A549 (cell line): ENCODE data around the gene P4HTM. TPM values are rescaled to one million over a fixed set of nuclear protein-coding genes. Genes with fewer than 3 reads are reported as not detected.

Experiments used
- ATAC-seq, 2 experiments: fragments of 200-7000 bp in 1 of 2; fragments of >200 bp in 1 of 2; cut with Nextera tagmentation in 1 of 2; cut with Tn5 transposase in 1 of 2; 3 replicates each; pipeline versions ENCODE4 v1.8.0 to v1.9.1; 2018 to 2020; ENCODE audit warnings: mild to moderate bottlenecking in 1 of 2, moderate library complexity in 1 of 2
- CTCF ChIA-PET: fragments of 300-600 bp; sonication (Branson Sonifier 250); formaldehyde crosslinking; extraction: SDS; loops from one replicate; lab custom pipeline; 2021; ENCODE audit warnings: antibody characterized with exemption, inconsistent platforms; lab: Yijun Ruan, JAX
- POLR2A ChIA-PET: fragments of 350-600 bp; formaldehyde crosslinking; extraction: SDS; loops from one replicate; lab custom pipeline; 2021; ENCODE audit warnings: antibody characterized with exemption, inconsistent platforms; lab: Yijun Ruan, JAX
- DNase-seq, 2 experiments: peaks; one replicate each; pipeline versions ENCODE4 v3.0.0 to v3.0.0-alpha.2; 2011 to 2016; ENCODE audit warnings: low read depth in 1 of 2, low spot score in 1 of 2
- FAIRE-seq: peaks from 2 replicates; lab custom pipeline; 2011; peaks lifted over from hg19 to GRCh38; lab: Jason Lieb, UNC
- H3K27ac ChIP-seq, 2 experiments: fragments of >200 bp; sonication (Bioruptor Twin); formaldehyde crosslinking; 3 replicates each; pipeline ENCODE4 v1.5.1; 2016 to 2017
- H3K4me1 ChIP-seq: fragments of >200 bp; sonication (Bioruptor Twin); formaldehyde crosslinking; 3 replicates; pipeline ENCODE4 v1.6.1; 2016
- H3K4me2 ChIP-seq: fragments of >200 bp; sonication (Bioruptor Twin); formaldehyde crosslinking; 3 replicates; pipeline ENCODE4 v1.6.1; 2016
- H3K4me3 ChIP-seq: fragments of >200 bp; sonication (Bioruptor Twin); formaldehyde crosslinking; 3 replicates; pipeline ENCODE4 v1.5.1; 2016
- H3K9me3 ChIP-seq: fragments of >200 bp; sonication (Bioruptor Twin); formaldehyde crosslinking; 3 replicates; pipeline ENCODE4 v1.6.1; 2016
- CHD2 ChIP-seq: fragments of 150-350 bp; IDR thresholded peaks from 2 replicates; pipeline ENCODE4 v1.6.1; 2014; ENCODE audit warnings: low read length; ENCODE audit not compliant: partially characterized antibody
- ESRRA ChIP-seq: fragments of 150-350 bp; IDR thresholded peaks from 2 replicates; pipeline ENCODE4 v1.6.1; 2014; ENCODE audit warnings: mild to moderate bottlenecking, low read length, borderline replicate concordance
- FOXS1 ChIP-seq: fragments of 250-450 bp; sonication (Bioruptor Pico); IDR thresholded peaks from 2 replicates; pipeline ENCODE4 v1.5.0; 2020; ENCODE audit warnings: mild to moderate bottlenecking, moderate library complexity
- JUNB ChIP-seq: fragments of >200 bp; sonication (Bioruptor Twin); formaldehyde crosslinking; IDR thresholded peaks from 2 replicates; pipeline ENCODE4 v1.6.1; 2016
- MAFK ChIP-seq: fragments of 450-650 bp; IDR thresholded peaks from 2 replicates; pipeline ENCODE4 v1.6.1; 2014; ENCODE audit not compliant: partially characterized antibody
- RAD21 ChIP-seq, 2 experiments: fragments of >200 bp in 1 of 2; sonication (Bioruptor Twin) in 1 of 2; formaldehyde crosslinking in 1 of 2; IDR thresholded peaks in 1 of 2; conservative IDR thresholded peaks in 1 of 2; 2 replicates in 1 of 2; 3 replicates in 1 of 2; pipeline ENCODE4 v1.6.1; 2012 to 2018; ENCODE audit warnings: inconsistent platforms in 1 of 2
- RNF2 ChIP-seq: fragments of 200-600 bp; sonication (generic); IDR thresholded peaks from 2 replicates; pipeline ENCODE4 v1.6.1; 2016; ENCODE audit warnings: low read depth, mild to moderate bottlenecking, antibody characterized with exemption, moderate library complexity, borderline replicate concordance
- ZFP36 ChIP-seq: fragments of 450-650 bp; IDR thresholded peaks from 2 replicates; pipeline ENCODE4 v1.6.1; 2014; ENCODE audit warnings: borderline replicate concordance; ENCODE audit not compliant: partially characterized antibody
- ZSCAN20 ChIP-seq: fragments of 250-450 bp; sonication (Bioruptor Pico); IDR thresholded peaks from 2 replicates; pipeline ENCODE4 v1.8.0; 2022; ENCODE audit warnings: mild to moderate bottlenecking, moderate library complexity
- WGBS: methylation state at CpG from one replicate; pipeline ENCODE4 v1.1.6; 2017; ENCODE audit errors: missing lambda C conversion rate; 5-methylcytosine and 5-hydroxymethylcytosine counted together
- polyA plus RNA-seq, 4 experiments: library from polyadenylated mRNA; depleted of rRNA in 3 of 4; stranded (reverse); fragments of >200 nt; fragmentation: RNase III in 1 of 4; extraction: RNeasy Plus Mini Kit Qiagen cat#74134 plus additional on column Dnase treatment in 1 of 4; gene quantifications; 2 replicates in 3 of 4; 3 replicates in 1 of 4; pipeline ENCODE4 v1.2.3, GENCODE V29; 2011 to 2017
- TF ChIP-seq, protein P1 (sequence below): IDR thresholded peaks from 2 replicates; pipeline ENCODE4 v1.6.1; 2012
- TF ChIP-seq, protein P2 (sequence below): fragments of >200 bp; sonication (Bioruptor Twin); formaldehyde crosslinking; IDR thresholded peaks from 2 replicates; pipeline ENCODE4 v1.6.1; 2016
- TF ChIP-seq, protein P3 (sequence below): fragments of >200 bp; sonication (Bioruptor Twin); formaldehyde crosslinking; IDR thresholded peaks from 3 replicates; pipeline ENCODE4 v1.5.1; 2016
- TF ChIP-seq, protein P4 (sequence below): fragments of 250-450 bp; sonication (Bioruptor Pico); IDR thresholded peaks from 2 replicates; pipeline ENCODE4 v1.5.0; 2020; ENCODE audit warnings: low read depth, mild to moderate bottlenecking, moderate library complexity

P4HTM gene
- polyA plus RNA-seq, 2 of the 4 experiments (the other 2 are of a cell fraction): 14.4 to 16.4 TPM

DNA sequence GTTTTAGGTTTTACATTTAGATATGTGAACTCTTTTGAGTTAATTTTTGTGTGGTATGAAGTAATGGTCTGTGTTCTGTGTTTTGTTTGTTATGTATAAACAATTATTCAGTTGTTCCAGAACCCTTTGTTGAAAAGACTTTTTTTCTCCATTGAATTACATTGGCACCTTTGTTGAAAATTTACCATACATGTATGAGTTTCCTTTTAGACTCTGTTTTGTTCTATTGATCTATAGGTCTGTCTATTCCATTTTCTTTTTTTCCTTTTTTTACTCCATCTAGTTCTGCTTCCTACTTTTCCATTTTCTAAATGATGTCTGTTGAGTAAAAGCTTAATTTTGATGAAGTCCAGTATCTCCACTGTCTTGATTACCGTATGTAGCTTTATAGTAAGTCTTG, 40.0 kb upstream of the P4HTM start:
- 0 out of 3 replicates have a peak, but pooled peaks cover 3% of the 10 kb centered on the region for H3K4me1 ChIP-seq
- no peak for DNase-seq
- no peaks in the 10 kb centered on the region for H3K9me3 ChIP-seq
- ChIA-PET CTCF (interaction anchor here (1.1 to 1.3 kb wide), 2 partner anchors 19 to 21 kb away, joined by 3 read pairs; no protein-coding TSS in a partner anchor), POLR2A (no interaction called here)
- 94% methylated on average over 1 of the region's 1 CpG for WGBS
- no peak overlapping the region for H3K4me3 ChIP-seq
- TF ChIP-seq RNF2 (no peak), ZSCAN20 (CRISPR knock-in tag) (no peak)
- TF ChIP-seq, all 56 proteins: peak for 0
- no peak for ATAC-seq
- no peak overlapping the region for H3K27ac ChIP-seq
- FAIRE-seq: no peak
- H3K4me2 ChIP-seq: no peak overlapping the region

DNA sequence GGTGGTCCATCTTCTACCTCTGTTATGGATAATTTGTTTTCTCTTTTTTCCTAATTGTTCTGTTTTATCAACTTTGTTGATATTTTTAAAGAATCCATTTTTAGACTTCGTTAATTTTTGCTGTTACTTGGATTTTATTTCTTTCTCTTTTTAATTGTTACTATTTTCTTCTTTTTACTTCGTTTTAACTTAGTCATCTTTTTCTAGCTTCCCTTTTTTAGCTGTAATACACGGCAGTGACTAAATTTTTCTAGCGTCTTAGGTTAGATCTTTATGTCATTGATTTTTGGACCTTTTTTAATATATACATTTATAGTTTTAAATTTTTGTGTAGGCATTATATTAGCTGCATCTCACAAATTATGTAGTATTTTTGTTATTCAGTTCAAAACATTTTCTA, 38.3 kb upstream of the P4HTM start:
- H3K4me3 ChIP-seq: no peak overlapping the region
- H3K4me2 ChIP-seq: no peak overlapping the region
- H3K4me1 ChIP-seq: 0 out of 3 replicates have a peak, but pooled peaks cover 3% of the 10 kb centered on the region
- ChIA-PET CTCF (interaction anchor here (1.6 kb wide), 1 partner anchor 9 kb away, joined by 10 read pairs; no protein-coding TSS in a partner anchor), POLR2A (no interaction called here)
- H3K27ac ChIP-seq: no peak overlapping the region
- no peak for ATAC-seq
- H3K9me3 ChIP-seq: no peaks in the 10 kb centered on the region
- no peak for DNase-seq
- TF ChIP-seq ZFP36 (no peak), JUNB (no peak), MAFK (no peak)
- TF ChIP-seq, protein P1, sequence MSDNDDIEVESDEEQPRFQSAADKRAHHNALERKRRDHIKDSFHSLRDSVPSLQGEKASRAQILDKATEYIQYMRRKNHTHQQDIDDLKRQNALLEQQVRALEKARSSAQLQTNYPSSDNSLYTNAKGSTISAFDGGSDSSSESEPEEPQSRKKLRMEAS: no peak
- TF ChIP-seq, protein P2, sequence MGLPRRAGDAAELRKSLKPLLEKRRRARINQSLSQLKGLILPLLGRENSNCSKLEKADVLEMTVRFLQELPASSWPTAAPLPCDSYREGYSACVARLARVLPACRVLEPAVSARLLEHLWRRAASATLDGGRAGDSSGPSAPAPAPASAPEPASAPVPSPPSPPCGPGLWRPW: no peak
- WGBS: 89% methylated on average over 4 of the region's 4 CpGs
- no peak for FAIRE-seq

DNA sequence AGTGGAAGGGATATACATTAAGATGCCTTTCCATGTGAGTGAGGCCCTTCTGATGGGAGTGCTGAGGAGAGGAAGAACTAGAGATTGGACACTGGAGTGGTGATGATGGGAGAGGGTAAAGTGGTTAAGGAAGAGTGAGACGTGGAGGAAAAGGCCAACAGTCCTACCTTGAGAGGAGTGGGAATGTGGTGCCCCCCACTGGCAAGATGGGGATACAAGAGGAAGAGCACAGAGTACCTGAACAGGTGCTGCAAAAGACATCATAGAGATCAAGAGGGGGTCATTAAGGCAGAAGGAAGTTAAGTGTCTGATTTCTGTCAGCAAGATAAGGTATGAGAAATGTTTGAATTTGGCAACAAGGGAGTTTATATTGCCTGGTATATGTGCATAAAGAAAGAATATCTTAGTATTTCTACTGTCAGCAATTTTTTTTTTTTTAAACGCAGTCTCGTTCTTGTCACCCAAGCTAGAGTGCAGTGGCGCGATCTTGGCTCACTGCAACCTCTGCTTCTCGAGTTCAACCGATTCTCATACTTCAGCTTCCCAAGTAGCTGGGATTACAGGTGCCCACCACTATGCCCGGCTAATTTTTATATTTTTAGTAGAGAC, 37.4 kb upstream of the P4HTM start:
- no peak overlapping the region for H3K4me2 ChIP-seq
- ChIA-PET POLR2A (no interaction called here), CTCF (interaction anchor here (0.6 to 1.6 kb wide), 4 partner anchors 9 to 29 kb away, joined by 3 to 10 read pairs (median 4); no protein-coding TSS in a partner anchor)
- ATAC-seq (peak in 1 of 2 experiments; percentile 63; a peak in 3 of 6 replicates), FAIRE-seq (no peak), DNase-seq (peak in 1 of 2 experiments; percentile 19)
- H3K27ac ChIP-seq: no peak overlapping the region
- H3K9me3 ChIP-seq: no peaks in the 10 kb centered on the region
- 91% methylated on average over 8 of the region's 8 CpGs for WGBS
- 0 out of 3 replicates have a peak, but pooled peaks cover 3% of the 10 kb centered on the region for H3K4me1 ChIP-seq
- no peak overlapping the region for H3K4me3 ChIP-seq
- TF ChIP-seq MAFK (peak; percentile 38), FOXS1 (no peak), RAD21 (conservative IDR thresholded peaks at IDR 0.05 in 1 of 2, IDR thresholded peaks at IDR 0.05 in 1 of 2) (peak; percentile 25 to 47; a peak in 2 of 5 replicates)
- TF ChIP-seq, protein P3, sequence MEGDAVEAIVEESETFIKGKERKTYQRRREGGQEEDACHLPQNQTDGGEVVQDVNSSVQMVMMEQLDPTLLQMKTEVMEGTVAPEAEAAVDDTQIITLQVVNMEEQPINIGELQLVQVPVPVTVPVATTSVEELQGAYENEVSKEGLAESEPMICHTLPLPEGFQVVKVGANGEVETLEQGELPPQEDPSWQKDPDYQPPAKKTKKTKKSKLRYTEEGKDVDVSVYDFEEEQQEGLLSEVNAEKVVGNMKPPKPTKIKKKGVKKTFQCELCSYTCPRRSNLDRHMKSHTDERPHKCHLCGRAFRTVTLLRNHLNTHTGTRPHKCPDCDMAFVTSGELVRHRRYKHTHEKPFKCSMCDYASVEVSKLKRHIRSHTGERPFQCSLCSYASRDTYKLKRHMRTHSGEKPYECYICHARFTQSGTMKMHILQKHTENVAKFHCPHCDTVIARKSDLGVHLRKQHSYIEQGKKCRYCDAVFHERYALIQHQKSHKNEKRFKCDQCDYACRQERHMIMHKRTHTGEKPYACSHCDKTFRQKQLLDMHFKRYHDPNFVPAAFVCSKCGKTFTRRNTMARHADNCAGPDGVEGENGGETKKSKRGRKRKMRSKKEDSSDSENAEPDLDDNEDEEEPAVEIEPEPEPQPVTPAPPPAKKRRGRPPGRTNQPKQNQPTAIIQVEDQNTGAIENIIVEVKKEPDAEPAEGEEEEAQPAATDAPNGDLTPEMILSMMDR: 0 out of 3 replicates have a peak, but pooled peaks have one; percentile 17

DNA sequence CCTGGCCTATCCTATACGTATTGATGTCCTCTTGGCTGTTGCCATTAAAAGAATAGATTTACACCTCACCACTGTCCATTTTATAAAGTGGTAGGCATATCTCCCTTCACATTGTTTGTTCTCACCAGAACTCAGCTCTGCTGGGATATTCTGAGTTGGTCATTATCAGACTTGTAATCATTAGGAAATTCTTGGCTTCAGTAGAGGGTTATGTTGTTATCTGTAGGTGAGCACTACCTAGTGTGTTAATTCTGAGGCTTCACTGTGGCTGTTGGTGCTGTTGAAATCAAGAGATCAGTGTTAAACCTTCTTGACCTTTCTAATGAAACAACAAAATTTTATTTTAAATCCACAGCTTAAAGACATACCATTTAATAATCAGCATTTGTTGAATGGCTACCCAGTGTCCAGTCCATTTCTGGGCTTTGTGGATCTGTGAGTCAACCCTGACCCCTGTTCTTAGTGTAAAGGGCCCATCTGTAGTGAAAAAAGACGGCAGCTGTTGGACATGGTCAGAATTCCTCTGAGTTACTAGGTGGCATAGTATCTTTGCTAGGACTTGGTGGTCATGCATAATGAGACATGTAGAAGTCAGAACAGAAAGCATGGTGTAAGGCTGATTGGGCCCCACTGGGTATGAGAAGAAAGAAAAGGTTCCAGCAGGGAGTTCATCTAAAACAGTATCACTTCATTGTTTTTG, 32.9 kb upstream of the P4HTM start:
- no peak overlapping the region for H3K4me3 ChIP-seq
- no peaks in the 10 kb centered on the region for H3K9me3 ChIP-seq
- H3K27ac ChIP-seq: no peak overlapping the region
- H3K4me2 ChIP-seq: no peak overlapping the region
- no peak for DNase-seq
- TF ChIP-seq ZFP36 (no peak), ESRRA (no peak), CHD2 (no peak)
- TF ChIP-seq, protein P4, sequence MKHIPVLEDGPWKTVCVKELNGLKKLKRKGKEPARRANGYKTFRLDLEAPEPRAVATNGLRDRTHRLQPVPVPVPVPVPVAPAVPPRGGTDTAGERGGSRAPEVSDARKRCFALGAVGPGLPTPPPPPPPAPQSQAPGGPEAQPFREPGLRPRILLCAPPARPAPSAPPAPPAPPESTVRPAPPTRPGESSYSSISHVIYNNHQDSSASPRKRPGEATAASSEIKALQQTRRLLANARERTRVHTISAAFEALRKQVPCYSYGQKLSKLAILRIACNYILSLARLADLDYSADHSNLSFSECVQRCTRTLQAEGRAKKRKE: no peak
- no peak for ATAC-seq
- FAIRE-seq: no peak
- CTCF ChIA-PET: interaction anchor here (0.5 to 1.2 kb wide), 2 partner anchors 30 to 362 kb away, joined by 3 read pairs; no protein-coding TSS in a partner anchor
- 97% methylated on average over 2 of the region's 2 CpGs for WGBS
- POLR2A ChIA-PET: no interaction called here
- H3K4me1 ChIP-seq: no peaks in the 10 kb centered on the region
